ENCODE results near the gene HSD17B1.
A peak's percentile ranks its signal among the peaks of the same experiment; 100 is the strongest.

HSD17B1 gene

GRCh38 chr17:42526031-42526444 lies 26.7 kb upstream of the HSD17B1 start:
- DNase-seq (ENCODE audit: low spot score), result no peak
- no peak for TF ChIP-seq CTCF (IDR thresholded peaks at IDR 0.05; ENCODE audit: extremely low read depth, missing control alignments)

DNA sequence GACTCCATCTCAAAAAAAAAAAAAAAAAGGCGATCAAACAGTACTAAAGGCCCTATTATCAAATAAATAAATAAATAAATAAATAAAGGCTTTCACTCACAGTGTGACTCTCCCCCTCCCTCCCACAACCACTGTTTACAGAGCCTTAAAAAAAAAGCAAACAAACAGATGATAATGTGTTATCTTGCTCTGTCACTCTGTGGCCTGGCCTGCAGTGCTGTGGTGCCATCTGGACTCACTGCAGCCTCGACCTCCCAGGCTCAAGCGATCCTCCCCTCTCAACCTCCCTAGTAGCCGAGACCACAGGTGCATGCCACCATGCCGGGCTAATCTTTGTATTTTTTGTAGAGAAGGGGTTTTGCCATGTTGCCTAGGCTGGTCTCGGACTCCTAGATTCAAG lies 24.8 kb upstream of the HSD17B1 start:
- DNase-seq (ENCODE audit: low spot score), result no peak
- no peak for TF ChIP-seq CTCF (IDR thresholded peaks at IDR 0.05; ENCODE audit: extremely low read depth, missing control alignments)

DNA sequence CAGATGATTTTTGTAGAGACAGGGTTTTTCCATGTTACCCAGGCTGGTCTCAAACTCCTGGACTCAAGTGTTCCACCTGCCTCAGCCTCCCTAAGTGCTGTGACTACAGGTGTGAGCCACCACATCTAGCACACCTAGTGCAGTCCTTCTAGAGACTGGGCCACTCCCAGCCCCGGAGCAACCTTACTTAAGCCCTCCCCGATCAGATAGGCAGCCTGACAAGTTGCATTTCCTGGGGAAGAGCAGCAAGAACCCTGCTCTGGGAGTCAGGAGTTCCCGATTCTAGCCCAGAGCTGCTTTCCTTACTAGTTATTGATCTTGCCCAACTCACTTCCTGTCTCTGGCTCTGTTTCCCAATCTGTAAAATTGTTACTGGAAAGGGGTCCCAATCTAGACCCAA lies 23.7 kb upstream of the HSD17B1 start:
- no peak for DNase-seq (ENCODE audit: low spot score)
- TF ChIP-seq CTCF (IDR thresholded peaks at IDR 0.05; ENCODE audit: extremely low read depth, missing control alignments), result no peak

GRCh38 chr17:42530952-42531454 lies 21.7 kb upstream of the HSD17B1 start:
- TF ChIP-seq CTCF (IDR thresholded peaks at IDR 0.05; ENCODE audit: extremely low read depth, missing control alignments), result no peak
- no peak for DNase-seq (ENCODE audit: low spot score)

DNA sequence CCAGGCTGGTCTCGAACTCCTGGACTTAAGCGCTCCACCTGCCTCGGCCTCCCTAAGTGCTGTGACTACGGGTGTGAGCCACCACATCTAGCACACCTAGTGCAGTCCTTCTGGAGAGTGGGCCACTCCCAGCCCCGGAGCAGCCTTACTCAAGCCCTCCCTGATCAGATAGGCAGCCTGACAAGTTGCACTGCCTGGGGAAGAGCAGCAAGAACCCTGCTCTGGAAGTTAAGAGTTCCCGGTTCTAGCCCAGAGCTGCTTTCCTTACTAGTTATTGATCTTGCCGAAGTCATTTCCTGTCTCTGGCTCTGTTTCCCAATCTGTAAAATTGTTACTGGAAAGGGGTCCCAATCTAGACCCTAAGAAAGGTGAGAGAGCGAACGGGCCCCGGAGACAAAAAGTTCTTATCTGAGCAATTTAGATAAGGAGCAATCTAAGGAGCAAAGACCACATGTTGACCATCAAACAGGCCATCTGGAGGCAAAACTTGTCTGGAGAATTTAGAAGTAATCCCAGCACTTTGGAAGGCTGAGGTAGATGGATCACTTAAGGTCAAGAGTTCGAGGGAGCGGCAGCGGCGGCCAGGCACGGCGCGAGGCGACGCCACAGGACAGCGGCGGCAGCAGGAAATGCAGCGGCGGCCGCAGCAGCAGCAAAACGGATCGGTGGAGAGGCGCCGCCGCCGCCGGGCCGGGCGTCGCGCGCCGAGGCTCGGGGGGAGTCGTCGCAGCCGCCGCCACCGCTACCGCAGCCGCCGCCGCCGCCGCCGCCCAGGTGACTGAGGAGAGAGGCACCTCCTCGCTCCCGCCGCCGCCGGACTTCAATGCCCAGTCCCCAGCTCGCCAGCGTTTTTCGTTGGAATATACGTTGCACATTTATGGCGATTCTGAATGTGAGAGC lies 21.0 kb upstream of the HSD17B1 start:
- TF ChIP-seq CTCF (IDR thresholded peaks at IDR 0.05; ENCODE audit: extremely low read depth, missing control alignments), result peak; percentile 11
- peak; percentile 76 for DNase-seq (ENCODE audit: low spot score)

DNA sequence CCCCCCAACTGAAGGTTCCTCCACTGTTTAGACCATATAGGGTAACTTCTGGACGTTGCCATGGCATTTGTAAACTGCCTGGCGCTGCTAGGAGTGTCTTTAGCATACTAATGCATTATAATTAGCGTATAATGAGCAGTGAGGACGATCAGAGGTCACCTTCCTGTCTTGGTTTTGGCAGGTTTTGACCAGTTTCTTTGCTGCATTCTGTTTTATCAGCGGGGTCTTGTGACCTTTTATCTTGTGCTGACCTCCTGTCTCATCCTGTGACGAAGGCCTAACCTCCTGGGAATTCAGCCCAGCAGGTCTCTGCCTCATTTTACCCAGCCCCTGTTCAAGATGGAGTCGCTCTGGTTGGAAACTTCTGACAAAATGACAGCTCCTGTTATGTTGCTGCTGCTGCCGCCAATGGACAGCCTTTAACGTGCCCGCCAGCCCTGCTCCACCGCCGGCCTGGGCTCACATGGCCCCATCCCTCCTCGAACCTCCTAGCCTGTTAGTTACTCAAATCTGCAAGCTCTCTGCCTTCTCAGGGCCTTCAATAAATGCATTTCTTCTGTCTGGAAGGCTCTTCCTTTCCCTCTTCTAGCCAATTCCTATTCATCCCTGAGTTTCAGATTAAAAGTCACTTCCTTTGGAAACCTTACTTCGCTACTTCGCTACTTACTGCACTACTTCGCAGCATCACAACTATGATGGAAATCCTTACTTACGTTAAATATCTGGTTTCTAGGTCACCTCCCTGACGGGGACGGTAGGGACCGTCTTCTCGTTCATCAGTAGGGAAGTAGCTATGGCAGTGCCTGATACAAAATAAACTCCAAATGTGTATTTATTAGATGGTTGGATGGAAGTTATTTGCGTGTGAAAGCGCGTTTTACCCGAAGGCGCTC lies 17.3 kb upstream of the HSD17B1 start:
- no peak for DNase-seq (ENCODE audit: low spot score)
- TF ChIP-seq CTCF (IDR thresholded peaks at IDR 0.05; ENCODE audit: extremely low read depth, missing control alignments), result no peak

GRCh38 chr17:42536048-42536371 lies 16.7 kb upstream of the HSD17B1 start, which contains the start of gene NAGLU:
Gene NAGLU (plus strand): TSS chr17:42536241. CDS start chr17:42536273, 32 bp downstream.
- no peak for TF ChIP-seq CTCF (IDR thresholded peaks at IDR 0.05; ENCODE audit: extremely low read depth, missing control alignments)
- peak; percentile 100 for DNase-seq (ENCODE audit: low spot score)

Measured in GM20000 (cell line).